ENCODE measurements around the gene ICAM5.

The ICAM5 gene

DNA sequence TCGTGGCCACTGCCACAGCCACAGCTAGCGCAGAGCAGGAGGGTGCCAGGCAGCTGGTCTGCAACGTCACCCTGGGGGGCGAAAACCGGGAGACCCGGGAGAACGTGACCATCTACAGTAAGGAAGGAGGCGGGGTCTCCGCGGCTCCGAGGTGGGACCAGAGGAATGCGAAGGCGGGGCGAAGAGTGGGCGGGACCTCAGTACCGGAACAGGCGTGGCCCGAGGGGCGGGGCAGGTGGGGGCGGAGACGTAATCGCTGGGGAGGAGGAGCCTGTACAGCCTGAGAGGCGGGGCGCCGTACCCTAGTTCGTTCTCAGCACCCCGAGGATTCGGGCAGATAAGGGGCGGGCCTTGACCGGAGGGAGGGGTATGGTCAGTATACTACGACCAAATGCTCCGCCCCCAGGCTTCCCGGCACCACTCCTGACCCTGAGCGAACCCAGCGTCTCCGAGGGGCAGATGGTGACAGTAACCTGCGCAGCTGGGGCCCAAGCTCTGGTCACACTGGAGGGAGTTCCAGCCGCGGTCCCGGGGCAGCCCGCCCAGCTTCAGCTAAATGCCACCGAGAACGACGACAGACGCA lies 2.5 kb downstream of the ICAM5 start:
- FAIRE-seq: no peak

DNA sequence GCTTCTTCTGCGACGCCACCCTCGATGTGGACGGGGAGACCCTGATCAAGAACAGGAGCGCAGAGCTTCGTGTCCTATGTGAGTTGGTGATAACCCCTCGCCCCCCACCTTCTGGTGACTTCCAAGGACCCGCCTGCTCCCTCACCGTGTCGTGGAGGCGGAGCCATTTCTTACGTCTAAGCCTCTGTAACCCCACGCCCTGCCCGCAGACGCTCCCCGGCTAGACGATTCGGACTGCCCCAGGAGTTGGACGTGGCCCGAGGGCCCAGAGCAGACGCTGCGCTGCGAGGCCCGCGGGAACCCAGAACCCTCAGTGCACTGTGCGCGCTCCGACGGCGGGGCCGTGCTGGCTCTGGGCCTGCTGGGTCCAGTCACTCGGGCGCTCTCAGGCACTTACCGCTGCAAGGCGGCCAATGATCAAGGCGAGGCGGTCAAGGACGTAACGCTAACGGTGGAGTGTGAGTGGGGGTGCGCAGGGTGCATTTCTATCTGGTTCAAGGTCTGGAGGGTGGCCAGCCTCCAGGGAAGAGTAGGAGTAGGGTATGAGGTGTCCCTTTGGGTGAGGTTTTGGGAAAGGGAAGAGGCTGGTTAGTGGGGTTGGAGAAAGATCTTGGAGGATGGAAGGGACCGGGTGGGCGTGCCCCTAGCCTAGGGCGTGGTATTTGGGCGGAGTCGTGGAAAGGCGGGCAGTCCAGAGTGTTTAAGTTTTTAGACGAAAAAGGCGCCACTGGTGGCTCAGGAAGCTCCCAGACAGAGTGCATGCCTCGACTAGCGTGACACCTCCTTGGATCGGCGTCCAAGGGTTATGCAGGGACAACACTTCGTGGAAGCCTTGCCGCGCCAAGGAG lies 3.3 kb downstream of the ICAM5 start:
- FAIRE-seq: no peak

DNA sequence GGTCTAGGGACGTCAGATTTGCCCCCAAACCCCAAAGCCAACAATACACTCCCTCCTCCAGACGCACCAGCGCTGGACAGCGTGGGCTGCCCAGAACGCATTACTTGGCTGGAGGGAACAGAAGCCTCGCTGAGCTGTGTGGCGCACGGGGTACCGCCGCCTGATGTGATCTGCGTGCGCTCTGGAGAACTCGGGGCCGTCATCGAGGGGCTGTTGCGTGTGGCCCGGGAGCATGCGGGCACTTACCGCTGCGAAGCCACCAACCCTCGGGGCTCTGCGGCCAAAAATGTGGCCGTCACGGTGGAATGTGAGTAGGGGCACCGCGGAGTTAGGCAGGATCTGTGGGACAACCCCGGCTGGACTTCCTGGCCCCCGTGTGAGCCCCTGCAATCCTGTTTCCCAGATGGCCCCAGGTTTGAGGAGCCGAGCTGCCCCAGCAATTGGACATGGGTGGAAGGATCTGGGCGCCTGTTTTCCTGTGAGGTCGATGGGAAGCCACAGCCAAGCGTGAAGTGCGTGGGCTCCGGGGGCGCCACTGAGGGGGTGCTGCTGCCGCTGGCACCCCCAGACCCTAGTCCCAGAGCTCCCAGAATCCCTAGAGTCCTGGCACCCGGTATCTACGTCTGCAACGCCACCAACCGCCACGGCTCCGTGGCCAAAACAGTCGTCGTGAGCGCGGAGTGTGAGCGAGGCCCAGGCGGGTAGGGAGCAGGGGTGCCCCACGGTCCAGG lies 4.0 kb downstream of the ICAM5 start:
- no peak for FAIRE-seq

DNA sequence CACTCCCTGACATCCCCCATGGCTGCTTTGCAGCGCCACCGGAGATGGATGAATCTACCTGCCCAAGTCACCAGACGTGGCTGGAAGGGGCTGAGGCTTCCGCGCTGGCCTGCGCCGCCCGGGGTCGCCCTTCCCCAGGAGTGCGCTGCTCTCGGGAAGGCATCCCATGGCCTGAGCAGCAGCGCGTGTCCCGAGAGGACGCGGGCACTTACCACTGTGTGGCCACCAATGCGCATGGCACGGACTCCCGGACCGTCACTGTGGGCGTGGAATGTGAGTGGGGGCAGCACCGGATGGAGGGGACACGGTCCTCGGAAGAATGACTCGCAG lies 4.6 kb downstream of the ICAM5 start:
- no peak for FAIRE-seq

DNA sequence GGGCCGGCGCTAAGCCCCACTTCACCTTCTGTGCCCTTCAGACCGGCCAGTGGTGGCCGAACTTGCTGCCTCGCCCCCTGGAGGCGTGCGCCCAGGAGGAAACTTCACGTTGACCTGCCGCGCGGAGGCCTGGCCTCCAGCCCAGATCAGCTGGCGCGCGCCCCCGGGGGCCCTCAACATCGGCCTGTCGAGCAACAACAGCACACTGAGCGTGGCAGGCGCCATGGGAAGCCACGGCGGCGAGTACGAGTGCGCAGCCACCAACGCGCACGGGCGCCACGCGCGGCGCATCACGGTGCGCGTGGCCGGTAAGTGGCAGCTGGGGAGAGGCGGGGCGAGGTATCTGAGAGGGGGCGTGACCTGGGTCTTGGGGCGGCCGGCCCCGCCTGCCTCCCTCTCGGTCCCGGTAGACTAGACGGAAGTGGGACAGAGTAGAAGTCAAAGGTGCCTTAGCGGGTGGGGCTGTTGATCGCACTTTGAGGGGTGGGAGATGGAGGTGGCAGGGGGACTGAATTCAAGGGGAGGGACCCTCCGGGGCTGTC lies 5.6 kb downstream of the ICAM5 start:
- no peak for FAIRE-seq

DNA sequence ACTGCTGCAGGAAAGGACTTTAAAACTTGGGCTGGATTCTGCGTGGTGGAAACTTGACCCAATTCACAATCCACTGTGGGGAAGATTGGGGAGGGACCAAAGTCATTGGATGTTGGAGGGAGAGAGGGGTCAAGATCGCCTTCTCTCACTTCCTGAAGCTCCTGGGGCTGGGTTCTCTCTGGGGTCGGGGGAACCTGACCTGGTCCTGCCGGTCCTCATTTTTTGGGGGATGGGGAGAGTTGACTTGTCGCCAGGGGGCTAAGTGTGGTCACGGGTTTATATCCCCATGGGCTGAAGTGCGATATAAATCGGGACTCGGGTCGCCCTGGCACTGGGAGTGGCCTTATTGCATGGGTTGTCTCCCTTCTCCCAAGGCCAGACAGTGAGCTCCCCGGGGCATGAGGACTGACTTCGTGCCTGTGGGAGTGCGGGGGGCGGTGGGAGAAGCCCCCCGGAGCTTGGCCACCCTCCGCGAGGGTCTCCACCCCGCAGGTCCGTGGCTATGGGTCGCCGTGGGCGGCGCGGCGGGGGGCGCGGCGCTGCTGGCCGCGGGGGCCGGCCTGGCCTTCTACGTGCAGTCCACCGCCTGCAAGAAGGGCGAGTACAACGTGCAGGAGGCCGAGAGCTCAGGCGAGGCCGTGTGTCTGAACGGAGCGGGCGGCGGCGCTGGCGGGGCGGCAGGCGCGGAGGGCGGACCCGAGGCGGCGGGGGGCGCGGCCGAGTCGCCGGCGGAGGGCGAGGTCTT lies 6.3 kb downstream of the ICAM5 start:
- no peak for FAIRE-seq

DNA sequence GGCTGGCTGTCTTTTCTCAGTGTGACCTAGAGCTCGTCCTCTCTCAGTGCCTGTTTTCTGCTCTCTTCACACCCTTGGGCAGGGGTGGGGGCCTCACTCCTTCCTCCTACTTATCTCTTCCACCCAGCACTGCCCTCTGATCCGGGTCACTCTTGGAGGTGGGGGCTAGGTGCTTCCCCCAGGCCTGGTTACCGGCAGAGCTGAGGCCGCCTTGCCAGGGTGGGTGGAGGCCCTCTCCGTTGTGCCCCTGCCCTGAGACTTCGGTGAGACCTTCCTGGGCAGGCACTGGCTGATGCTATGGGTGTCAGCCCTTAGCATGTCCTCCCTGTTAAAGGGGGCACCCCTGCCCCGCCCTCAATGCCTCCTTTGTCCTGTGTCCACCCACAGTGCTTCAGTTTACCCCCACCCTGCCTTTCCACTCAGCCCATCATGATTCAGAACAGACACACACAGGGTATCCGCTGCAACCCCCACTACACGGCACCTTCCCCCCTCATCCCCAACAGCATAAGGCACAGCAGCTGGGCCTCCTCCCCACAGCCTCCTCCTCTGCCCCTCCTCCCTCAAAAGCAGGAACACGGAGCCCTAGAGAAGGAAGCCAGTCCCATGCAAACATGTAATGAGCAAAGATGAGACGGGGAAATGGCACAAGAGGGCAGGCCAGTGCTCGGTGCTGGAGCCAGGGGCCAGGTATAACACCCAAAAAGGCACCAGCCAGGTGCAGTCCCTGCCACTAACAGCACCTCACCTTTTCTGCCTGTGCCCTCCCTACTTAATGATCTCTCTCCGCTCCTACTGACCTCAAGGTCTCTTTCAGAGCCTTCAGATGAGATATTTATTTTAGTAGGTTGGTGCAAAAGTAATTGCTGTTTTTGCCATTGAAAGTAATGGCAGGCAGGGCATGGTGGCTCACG lies 10.1 kb downstream of the ICAM5 start:
- no peak for FAIRE-seq

DNA sequence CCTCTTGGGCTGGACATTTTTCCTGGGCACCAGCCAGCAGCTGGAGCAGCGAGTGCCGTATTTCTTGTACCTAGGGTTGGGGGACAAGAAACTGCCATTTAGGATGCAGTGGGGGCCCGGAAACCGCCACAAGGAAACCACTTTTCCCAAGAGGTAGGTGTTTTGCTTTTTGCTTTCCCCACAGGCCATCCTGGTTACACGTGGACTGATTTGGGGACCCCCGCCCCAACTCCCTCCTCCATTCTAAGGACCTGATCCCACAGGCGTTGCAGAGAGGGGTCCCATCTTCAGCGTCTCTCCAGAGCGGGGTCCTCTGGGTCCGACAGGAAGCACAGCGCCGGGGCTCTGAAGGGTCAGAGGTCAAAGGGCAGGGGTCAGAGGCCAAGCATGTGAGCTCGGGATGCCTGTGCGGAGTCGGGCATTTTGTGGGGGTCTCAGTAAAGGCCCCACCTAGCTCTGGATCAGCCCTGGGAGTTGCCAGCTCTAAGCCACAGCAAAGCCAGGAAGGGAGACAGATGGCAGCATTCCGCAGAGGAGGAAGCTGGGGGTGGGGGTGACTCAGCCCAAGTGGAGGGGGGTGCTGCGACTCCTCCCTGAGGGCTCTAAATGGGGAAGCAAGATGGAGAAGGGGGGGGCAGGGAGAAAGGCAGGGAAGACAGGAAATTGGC lies 15.5 kb downstream of the ICAM5 start:
- no peak for FAIRE-seq

DNA sequence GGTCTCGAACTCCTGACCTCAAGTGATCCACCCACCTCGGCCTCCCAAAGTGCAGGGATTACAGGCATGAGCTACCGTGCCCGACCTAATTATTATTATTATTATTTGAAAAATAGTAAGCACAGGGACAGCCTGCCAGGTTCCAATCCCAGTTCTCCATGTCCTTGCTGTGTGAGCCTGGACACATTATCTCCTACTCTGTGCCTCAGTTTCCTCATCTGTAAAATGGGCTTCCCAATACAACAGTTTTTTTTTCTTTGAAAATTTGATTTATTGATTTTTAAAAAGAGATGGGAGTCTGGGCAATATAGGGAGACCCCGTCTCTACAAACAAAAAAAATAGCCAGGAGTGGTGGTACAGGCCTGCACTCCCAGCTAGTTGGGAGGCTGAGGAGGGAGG lies 16.6 kb downstream of the ICAM5 start:
- FAIRE-seq: no peak

DNA sequence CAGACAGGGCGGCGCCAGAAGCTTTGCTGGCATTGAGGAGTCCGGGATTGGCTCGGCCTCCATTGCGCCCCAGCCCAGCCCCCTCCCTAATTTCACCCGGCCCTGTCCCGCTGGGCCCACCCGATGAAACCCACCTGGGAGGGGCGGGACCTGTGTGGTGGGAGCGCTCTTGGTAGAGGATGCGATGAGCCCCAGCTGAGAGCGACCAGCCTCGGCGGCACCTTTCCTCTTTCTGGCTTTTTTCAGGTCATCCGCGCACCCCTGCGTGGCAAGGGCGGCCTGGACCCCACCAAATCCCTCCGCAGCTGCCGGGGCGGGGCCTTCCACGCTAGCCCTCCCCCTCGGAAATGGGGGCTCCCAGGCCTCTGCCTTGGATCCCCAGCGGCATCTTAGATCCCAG lies 19.7 kb downstream of the ICAM5 start, which contains the start of gene ZGLP1:
Gene ZGLP1 (minus strand): TSS at position 393 of the 400 bp plus-strand sequence.
- no peak for FAIRE-seq

DNA sequence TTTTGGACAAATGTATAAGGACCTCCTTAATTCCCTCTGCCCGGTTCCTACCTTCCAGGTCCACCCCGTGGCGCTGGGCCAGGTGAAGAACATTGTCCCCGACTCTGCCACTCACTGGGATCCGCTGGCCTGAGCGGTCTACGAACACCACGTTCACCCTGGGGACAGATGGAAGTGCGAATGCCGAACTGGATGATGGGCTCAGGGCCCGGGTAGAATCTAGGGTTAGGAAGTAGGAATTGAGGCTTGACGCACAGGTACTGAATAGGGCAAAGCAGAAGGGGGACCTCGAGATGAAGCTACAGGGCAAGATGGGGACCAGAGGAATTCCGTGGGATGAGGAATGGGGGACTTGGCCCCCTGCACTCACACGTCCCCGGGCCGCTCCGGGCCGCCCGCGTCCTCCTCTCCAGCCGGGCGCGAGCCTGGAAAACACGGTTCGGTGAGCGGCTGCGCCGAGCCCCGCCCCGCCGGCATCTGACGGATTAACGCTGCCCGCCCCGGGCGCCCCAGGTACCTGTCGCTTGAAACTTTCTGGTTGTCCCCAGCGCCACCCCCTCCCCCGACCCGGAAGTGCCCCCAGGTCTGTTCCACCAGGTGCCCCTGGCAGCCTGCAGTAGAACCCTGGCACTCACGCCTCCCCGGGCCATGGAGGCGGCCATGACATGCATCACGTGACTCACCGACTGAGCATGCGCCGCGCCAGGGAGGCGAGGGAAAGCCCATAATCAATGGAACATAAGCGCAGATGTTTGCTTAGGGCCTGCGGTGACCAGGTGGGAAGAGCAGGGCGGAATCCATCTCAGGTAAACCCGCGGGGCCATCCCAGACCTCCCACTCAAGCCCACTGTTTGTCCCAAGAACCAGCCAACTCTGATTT lies 25.8 kb downstream of the ICAM5 start, which contains the start of gene FDX2:
Gene FDX2 (minus strand): TSS at position 681 of the 880 bp plus-strand sequence. CDS start 19 bp downstream, at position 662.
- FAIRE-seq: no peak

DNA sequence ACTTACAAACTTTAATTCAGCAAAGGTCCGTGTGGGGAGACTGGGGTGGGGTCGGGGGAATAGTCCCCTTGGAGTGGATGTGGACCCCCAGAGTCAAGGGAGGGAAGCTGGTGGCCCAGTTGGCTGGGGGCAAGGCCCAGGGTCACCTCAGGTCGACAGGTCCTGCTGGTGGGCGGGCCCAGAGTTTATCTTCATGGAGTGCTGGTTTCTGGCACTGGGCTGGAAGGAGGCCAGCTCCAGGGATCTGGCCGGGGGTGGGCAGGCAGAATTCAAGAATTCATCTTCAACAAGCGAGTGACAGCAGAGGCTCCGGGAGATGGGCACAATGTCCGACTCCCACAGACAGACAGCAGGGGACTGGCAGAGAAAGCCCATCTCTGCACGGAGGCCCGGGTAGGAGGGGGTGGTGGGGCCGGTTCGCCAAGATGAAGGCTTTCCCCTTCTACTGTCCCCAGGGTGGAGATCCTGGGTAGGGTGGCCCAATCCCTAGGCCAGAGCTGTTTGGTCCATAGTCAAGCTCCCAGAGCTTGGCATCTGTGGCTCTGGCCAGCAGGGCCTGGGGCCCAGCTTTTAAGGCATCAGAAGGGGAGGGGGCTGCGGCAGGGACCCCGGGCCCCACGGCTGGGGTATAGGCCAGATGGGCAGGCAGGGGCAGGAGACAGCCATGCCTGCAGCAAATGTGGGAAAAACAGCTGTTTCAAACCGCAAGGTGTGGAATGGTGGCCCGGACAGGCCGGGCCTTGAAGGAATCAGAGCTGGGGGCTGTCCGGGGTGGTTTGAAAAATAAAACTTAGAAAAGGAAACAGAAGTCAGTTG lies 26.7 kb downstream of the ICAM5 start:
- no peak for FAIRE-seq

DNA sequence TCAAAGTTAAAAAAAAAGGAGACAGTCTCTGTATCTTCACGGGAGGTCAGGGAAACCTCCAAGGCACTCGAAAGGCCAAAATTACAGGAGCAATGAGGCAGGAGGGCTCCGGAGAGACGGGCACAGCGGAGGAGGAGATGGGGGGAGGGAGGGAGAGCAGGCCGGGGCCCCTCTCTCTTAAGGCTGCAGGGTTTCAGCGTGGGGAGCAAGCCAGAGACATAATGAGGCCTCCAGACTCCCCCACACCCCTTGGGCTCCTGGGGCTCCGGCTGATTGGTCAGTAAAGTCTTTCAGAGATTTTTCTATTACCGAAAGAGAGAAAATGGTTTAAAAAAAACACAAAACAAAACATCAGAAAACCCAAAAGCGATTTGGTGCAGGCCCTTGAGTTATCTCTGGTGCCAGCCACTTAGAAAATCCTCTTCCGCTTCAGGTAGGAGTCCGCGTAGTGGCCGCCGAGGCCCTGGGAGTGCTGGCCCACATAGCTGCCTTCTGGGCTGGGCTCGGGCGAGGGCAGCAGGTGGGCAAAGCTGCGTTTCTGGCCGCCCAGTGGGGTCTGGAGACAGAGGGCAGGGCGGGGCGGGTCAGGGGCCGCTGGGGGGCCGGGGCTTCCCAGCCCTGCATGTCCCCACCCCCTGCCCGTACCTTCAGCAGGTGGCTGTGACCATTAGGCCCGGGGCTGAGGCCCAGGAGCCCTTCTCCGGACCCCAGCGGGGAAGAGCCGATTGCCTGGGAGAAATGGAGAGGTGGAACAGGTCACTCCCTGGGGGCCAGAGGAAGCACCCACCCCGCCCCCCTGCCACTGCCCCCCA lies 27.5 kb downstream of the ICAM5 start:
- no peak for FAIRE-seq

DNA sequence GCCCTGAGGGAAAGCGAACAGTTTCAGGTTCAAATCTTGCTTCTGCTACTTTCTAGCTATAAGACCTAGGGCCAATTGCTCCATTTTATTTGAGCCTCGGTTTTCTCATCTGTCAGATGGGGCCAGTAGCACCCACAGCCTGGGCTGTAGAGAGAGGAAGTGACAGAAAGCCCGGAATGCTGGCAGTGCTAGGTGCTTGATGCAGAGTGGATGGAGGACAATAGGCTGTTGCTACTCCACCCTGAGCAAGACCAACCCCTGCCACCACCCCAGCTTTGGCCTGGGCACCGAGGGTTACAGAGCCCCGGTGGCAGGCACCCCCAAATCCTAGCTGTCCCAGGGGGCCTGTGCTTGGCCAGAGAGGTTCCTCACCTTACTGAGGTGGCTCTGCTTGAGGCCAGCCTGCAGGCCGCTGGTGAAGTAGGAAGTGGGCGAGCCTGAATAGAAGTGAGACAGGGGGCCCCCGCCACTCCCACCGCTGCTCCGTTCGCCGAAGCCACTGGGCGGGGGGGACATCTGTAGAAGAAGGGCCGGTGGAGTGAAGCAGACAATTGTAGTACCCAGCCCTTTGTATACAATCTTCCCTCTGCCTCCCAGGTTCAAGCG lies 28.2 kb downstream of the ICAM5 start:
- FAIRE-seq: no peak

DNA sequence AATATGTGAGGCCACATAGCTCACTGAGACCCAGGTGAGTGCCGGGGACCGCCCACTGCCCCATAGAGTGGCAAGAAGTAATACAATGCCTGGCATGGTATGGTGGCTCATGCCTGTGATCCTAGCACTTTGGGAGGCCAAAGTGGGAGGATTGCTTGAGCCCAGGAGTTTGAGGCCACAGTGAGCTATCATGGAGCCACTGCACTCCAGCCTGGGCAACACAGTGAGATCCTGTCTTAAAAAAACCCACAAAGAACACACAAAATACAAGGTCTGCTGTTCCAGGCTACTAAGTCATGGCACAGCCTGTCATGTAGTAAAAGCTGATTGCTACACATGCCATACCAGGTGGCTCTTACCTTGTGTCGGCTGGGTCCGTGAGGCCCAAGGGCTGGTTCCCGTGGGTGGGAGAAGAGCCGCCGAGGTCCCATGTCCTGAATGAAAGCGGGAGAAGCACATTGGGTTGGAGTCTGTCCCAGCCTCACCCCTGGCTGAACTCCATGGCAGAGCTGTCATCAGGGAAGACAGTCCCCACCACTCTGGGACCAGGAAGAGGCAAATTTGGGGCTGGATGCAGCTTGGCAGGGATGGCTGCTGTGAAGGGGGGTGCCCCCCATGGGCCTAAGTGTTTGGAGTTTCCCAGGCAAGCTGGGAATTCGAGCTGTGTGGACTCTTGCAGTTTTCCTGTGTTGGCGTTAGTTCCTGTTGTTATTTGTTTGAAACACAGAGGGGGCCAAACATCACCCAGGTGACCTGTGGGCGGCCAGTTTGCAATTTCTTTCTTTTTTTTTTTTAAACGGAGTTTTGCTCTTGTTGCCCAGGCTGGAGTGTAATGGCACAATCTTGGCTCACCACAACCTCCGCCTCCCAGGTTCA lies 29.3 kb downstream of the ICAM5 start:
- no peak for FAIRE-seq

DNA sequence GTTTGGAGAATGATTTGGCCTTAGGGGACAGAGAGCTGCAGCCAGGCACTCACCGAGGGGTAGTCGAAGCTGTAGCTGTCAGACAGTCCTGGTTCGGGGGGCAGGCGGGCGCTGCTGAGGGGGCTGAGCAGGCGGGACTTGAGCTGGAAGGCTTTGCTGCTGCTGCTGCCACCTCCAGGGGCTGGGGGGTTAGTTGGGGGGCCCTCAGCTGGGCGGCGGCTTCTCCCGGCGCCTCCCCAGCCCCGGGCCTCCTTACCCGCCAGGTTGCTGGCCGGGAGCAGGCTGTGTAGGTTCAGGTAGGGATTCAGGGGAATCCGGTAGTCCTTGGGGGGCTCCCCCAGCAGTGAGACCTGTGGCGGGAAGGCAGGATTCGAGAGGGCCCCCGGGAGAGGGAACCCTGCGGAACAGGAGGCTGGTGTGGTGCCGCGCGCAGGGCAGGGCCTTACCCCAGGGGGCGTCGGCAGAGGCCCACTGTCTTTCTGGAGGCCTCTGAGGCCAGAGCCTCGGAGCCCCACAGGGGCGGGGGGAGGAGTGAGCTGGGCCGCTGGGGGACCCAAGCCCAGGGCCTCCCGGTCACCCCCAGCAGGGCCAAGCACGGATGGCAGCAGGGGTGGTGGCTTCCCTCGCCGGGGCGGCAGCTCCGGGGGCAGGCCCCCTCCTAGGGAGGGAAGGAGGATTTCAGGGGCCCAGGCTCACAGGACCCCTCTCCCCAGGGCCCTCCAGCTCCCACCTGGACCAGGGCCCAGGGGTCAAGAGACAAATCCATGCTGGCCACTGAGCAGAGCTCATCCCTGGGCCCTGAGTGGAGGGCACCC lies 31.1 kb downstream of the ICAM5 start:
- no peak for FAIRE-seq
